ENCODE results near the gene RTTN. TPM values are rescaled to one million over a fixed set of nuclear protein-coding genes. Genes with fewer than 3 reads are reported as not detected.

The RTTN gene
- total and polyA plus RNA-seq, 9 of the 15 experiments (the other 6 are each of a cell fraction or from before 2014, with no cell fraction given): 3.1 to 18.3 (median 10.6) TPM

- TF ChIP-seq CHD4 (IDR thresholded peaks at IDR 0.05; ENCODE audit: insufficient read depth, insufficient replicate concordance, low read depth, low read length, poor library complexity, severe bottlenecking) (no peak), STAG1 (CRISPR knock-in tag; IDR thresholded peaks at IDR 0.05; ENCODE audit: borderline replicate concordance) (no peak), SAP30 (IDR thresholded peaks at IDR 0.05; ENCODE audit: borderline replicate concordance, insufficient read depth, low read depth, low read length, poor library complexity, severe bottlenecking) (no peak), SRSF1 (IDR thresholded peaks at IDR 0.05; ENCODE audit: low read depth, low read length) (no peak), ZFP36 (IDR thresholded peaks at IDR 0.05; ENCODE audit: low read depth, low read length, partially characterized antibody) (no peak), PHF8 (IDR thresholded peaks at IDR 0.05; ENCODE audit: borderline replicate concordance, low read length) (no peak), CHAMP1 (IDR thresholded peaks at IDR 0.05) (no peak), ZNF511 (CRISPR knock-in tag; IDR thresholded peaks at IDR 0.05) (no peak)
Observed at GRCh38 chr18:70021043-70021442, 184.4 kb downstream of the RTTN start (continued).
